NCI-H1436 (cell line): ENCODE data around the gene PRSS27.

Experiments used
- DNase-seq: peaks from one replicate; lab custom pipeline; 2025; lab: John Stamatoyannopoulos, UW

Gene PRSS27

DNA sequence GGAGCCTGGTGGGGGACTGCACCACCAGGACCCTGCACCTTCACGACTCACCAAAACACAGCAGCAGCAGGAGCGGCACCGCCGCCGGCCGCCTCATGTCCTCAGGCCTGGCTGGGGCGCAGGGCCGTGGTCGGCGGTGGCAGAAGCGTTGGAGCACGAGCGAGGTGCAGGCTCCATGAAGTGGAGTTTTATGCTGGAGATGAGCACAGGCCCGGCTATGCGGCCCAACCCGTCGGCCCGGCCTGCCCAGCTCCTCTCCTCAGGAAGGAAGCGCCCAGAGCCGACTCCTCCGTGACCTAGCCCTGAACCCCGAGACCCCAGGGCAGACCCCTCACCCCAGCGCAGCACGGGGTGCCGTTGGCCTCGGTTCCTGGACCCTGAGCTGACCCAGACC lies at the start of gene PRSS27:
Gene PRSS27 (minus strand): TSS at position 161 of the 394 bp plus-strand sequence. CDS start 64 bp downstream, at position 97.
- DNase-seq, result no peak

DNA sequence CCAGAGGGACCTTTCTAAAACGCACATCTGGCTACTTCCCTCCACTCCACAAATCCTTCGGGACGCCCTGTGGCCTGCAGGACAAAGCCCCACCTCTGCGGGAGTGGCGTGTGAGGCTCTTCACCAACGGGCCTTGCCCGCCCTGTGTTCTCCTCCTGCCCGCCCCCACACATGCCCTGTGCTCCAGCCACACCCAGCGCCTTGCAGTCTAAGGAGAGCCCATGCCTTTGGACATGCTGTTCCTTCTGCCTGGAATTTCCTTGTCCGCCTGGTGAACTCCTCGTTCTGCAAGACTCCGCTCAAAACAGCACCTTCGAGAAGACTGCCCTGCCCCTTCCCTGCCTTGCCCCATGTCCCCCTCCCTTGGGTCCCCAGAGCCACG lies 49.6 kb upstream of the PRSS27 start:
- no peak for DNase-seq

DNA sequence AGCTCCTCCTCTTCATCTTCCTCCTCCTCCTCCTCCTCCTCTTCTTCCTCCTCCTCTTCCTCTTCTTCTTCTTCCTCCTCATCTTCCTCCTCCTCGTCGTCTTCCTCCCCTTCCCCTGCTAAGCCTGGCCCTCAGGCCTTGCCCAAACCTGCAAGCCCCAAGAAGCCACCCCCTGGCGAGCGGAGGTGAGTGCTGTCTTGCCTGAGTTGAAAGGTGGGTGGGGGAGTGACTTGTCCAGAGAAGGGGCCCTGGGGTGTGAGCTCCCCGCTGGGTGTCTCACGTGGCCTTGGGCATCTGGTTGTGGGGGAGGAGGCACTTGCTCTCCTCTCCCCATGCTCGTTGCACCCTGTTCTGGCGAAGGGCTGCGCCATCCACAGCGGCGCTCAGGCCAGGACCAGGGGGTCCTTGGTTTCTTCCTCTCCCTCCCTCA lies 49.1 kb upstream of the PRSS27 start:
- DNase-seq, result no peak

DNA sequence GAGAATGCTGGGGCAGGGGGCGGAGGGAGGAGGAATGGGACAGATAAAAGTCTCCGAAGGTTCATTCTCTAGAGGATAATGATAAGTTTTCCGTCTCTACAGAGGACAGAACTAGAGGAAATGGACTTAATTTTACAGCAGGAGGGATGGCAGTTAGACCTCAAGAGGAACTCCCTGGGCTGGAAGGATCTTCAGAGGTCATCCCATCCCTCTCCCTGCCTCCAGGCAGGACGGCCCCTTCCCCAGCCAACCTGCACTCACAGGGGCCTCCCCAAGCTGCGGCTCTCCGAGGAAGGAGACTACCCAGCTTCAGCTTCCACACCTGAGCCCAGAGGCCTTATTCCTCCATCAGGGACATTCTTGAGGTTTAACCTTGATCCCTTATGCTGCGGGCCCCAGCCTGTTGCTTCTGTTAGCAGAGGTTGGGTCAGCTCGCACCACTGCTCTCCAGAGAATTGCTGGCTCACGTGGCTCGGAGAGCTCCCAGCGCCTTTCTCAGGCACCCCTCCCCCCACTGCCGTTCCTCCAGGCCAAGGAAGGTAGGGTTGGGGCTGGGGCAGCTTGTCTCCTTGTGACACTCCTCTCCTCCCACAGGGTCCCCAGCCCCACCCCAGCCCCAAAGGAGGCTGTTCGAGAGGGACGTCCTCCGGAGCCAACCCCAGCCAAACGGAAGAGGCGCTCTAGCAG lies 48.5 kb upstream of the PRSS27 start:
- no peak for DNase-seq

DNA sequence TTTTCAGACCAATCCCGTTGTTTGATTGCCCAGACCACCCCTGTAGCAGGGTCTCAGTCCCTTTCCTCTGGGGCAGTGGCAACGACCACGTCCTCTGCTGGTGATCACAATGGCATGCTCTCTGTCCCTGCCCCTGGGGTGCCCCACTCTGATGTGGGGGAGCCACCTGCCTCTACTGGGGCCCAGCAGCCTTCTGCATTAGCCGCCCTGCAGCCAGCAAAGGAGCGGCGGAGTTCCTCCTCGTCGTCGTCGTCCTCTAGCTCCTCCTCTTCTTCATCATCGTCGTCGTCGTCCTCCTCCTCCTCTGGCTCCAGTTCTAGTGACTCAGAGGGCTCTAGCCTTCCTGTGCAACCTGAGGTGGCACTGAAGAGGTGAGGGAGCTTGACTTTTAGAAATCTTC lies 47.9 kb upstream of the PRSS27 start:
- DNase-seq, result no peak

DNA sequence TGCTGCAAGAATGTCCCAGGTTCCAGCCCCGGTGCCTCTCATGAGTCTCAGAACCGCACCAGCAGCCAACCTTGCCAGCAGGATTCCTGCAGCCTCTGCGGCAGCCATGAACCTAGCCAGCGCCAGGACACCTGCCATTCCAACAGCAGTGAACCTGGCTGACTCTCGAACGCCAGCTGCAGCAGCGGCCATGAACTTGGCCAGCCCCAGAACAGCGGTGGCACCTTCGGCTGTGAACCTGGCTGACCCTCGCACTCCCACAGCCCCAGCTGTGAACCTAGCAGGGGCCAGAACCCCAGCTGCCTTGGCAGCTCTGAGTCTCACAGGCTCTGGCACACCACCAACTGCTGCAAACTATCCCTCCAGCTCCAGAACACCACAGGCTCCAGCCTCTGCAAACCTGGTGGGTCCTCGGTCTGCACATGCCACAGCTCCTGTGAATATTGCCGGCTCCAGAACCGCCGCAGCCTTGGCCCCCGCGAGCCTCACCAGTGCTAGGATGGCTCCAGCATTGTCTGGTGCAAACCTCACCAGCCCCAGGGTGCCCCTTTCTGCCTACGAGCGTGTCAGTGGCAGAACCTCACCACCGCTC lies 47.2 kb upstream of the PRSS27 start:
- DNase-seq, result no peak

DNA sequence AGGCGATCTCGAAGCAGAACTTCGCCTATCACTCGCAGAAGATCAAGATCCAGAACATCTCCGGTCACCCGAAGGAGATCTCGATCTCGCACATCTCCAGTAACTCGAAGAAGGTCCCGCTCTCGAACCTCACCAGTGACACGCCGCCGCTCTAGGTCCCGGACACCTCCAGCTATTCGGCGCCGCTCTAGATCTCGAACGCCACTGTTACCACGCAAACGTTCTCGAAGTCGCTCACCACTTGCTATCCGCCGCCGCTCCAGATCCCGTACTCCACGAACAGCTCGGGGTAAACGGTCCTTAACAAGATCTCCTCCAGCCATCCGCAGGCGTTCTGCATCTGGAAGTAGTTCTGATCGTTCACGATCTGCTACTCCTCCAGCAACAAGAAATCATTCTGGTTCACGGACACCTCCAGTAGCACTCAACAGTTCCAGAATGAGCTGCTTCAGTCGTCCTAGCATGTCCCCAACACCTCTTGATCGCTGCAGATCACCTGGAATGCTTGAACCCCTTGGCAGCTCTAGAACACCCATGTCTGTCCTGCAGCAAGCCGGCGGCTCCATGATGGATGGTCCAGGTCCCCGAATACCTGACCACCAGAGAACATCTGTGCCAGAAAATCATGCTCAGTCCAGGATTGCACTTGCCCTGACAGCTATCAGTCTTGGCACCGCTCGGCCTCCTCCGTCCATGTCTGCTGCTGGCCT lies 46.6 kb upstream of the PRSS27 start:
- DNase-seq, result no peak

DNA sequence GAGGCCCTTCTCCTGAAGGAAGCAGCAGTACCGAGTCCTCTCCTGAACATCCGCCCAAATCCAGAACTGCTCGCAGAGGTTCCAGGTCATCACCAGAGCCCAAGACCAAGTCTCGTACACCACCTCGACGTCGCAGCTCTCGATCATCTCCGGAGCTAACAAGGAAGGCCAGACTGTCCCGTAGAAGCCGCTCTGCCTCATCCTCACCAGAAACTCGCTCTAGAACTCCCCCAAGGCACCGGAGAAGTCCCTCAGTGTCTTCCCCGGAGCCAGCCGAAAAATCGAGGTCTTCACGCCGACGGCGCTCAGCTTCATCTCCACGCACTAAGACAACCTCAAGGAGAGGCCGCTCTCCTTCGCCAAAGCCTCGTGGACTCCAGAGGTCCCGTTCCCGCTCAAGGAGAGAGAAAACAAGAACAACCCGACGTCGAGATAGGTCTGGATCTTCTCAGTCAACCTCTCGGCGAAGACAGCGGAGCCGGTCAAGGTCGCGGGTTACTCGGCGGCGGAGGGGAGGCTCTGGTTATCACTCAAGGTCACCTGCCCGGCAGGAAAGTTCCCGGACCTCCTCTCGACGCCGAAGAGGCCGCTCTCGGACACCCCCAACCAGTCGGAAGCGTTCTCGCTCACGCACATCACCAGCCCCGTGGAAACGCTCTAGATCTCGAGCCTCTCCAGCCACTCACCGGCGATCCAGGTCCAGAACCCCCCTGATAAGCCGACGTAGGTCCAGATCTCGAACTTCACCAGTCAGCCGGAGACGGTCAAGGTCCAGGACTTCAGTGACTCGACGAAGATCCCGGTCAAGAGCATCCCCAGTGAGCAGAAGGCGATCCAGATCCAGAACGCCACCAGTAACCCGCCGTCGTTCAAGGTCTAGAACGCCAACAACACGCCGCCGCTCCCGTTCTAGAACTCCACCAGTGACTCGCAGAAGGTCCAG lies 45.7 kb upstream of the PRSS27 start:
- no peak for DNase-seq

DNA sequence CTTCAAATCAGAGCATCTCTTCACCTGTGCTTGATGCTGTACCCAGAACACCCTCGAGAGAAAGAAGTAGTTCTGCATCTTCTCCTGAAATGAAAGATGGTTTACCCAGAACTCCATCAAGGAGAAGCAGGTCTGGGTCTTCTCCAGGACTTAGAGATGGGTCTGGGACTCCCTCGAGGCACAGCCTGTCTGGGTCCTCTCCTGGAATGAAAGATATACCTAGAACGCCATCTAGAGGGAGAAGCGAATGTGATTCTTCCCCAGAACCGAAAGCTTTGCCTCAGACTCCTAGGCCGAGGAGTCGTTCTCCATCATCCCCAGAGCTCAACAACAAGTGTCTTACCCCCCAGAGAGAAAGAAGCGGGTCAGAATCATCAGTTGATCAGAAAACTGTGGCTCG lies 44.7 kb upstream of the PRSS27 start:
- no peak for DNase-seq

DNA sequence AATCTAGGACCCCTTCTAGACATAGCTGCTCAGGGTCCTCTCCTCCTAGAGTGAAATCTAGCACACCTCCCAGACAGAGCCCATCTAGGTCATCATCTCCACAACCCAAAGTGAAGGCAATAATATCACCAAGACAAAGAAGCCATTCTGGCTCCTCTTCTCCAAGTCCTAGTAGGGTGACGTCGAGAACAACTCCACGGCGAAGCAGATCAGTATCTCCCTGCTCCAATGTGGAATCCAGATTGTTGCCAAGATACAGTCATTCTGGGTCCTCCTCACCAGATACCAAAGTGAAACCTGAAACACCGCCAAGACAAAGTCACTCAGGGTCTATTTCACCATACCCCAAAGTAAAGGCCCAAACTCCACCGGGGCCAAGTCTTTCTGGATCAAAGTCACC lies 43.1 kb upstream of the PRSS27 start:
- DNase-seq, result no peak

DNA sequence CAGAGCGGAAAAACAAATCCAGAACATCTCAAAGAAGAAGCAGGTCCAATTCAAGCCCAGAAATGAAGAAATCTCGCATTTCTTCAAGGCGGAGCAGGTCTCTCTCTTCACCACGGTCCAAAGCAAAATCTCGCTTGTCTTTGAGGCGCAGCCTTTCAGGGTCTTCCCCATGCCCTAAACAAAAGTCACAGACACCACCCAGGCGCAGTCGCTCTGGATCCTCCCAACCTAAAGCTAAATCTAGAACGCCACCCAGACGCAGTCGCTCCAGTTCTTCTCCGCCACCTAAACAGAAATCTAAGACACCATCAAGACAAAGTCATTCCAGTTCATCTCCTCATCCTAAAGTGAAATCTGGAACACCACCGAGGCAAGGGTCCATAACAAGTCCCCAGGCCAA lies 42.7 kb upstream of the PRSS27 start:
- no peak for DNase-seq

DNA sequence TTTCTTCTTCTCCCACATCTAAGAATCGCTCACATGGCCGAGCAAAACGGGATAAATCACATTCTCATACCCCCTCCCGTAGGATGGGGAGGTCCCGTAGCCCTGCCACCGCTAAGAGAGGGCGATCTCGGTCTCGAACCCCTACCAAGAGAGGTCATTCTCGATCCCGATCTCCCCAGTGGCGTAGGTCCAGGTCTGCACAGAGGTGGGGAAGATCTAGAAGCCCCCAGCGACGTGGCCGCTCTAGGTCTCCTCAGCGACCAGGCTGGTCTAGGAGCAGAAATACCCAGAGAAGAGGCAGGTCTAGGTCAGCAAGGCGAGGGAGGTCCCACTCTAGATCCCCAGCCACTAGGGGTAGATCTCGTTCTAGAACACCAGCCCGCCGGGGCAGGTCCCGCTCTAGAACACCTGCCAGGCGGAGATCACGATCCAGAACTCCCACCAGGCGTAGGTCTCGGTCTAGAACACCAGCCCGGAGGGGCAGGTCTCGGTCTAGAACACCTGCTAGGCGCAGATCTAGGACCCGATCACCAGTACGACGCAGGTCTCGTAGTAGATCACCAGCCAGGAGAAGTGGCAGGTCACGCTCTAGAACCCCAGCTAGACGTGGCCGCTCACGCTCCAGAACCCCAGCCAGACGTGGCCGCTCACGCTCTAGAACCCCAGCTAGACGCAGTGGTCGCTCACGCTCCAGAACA lies 42.0 kb upstream of the PRSS27 start:
- DNase-seq, result no peak

DNA sequence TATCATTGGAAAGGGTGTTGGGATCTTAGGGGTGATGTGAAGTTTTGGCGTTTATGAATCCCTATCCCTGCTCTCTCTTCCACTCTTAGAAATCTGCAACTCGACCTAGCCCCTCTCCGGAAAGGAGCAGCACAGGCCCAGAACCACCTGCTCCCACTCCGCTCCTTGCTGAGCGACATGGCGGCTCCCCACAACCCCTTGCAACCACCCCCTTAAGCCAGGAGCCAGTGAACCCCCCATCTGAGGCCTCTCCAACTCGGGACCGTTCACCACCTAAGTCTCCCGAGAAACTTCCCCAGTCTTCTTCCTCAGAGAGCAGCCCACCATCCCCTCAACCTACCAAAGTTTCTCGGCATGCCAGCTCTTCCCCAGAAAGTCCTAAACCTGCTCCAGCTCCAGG lies 41.4 kb upstream of the PRSS27 start:
- DNase-seq, result no peak

DNA sequence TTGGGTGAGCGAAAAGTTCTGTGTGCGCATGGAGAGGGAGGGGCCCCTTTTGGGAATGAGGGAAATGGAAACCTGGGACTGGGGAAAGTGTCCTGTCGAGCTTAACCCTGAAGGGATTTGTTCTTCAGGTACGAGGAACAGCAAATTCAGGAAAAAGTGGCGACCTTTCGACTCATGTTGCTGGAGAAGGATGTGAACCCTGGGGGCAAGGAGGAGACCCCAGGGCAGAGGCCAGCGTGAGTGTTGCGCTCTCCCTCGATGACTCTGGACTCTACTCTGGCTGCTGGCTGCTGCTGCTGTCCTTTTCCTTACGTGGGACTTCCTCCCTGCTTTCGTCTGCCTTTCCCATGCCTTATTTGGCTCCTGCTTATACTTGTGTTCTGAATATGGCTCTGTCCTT lies 37.3 kb upstream of the PRSS27 start:
- DNase-seq, result no peak

DNA sequence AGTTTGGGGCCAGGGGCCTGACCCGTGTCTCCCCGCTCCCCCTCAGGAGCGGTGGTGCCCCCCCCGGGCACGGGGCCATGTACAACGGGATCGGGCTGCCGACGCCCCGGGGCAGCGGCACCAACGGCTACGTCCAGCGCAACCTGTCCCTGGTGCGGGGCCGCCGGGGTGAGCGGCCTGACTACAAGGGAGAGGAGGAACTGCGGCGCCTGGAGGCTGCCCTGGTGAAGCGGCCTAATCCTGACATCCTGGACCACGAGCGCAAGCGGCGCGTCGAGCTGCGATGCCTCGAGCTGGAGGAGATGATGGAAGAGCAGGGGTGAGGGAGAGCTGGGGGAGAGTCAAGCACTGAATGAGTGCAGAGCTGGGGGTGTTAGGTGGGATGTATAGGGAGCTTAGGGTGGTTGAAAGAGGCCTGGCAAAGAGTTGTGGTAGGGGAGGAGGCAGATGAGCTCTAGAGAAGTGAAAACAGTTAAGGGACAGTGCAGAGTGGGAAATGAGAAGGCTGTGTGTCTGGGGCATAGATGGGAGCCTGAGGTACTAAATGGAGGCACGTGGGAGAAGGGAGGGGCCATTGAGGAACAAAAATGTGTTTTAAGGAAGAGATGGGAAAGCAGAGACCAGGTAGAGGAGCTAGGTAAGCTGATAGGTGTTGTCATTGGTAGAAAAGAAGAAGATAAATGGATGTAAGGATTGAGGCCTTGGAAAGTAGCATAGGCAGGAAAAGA lies 36.4 kb upstream of the PRSS27 start:
- no peak for DNase-seq

DNA sequence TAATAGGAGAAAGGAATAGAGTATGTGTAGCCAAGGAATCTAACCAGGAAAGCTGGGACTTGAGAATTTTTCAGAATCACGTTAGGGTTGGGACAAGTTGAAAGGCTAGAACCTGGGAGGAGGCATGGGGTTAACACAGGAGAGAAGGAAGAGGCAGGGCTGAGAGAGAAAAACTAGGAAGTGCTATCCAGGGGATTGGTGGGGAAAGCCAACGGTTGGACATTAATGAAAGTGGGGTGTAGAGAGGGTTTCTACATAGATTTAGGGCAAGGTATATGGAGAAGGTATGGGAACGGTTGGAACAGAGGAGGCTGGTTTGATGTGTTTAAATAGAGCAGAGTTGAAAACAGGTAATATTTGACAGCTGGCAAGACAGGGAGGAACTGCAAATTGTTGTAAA lies 35.1 kb upstream of the PRSS27 start:
- no peak for DNase-seq

DNA sequence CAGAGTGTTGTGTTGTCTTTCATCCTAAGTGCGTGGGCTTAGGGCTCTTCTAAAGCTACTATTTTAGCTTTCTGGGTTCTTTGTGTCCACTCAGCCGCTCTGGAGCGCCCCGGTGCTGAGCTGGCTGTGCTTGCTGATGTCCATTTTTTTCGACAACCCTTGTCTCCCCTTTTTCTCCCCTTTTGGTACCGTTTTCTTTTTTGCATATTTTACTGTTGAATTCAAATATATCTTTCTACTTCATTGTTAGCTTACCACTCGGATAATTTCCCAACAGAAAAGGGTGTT lies 33.7 kb upstream of the PRSS27 start:
- no peak for DNase-seq

DNA sequence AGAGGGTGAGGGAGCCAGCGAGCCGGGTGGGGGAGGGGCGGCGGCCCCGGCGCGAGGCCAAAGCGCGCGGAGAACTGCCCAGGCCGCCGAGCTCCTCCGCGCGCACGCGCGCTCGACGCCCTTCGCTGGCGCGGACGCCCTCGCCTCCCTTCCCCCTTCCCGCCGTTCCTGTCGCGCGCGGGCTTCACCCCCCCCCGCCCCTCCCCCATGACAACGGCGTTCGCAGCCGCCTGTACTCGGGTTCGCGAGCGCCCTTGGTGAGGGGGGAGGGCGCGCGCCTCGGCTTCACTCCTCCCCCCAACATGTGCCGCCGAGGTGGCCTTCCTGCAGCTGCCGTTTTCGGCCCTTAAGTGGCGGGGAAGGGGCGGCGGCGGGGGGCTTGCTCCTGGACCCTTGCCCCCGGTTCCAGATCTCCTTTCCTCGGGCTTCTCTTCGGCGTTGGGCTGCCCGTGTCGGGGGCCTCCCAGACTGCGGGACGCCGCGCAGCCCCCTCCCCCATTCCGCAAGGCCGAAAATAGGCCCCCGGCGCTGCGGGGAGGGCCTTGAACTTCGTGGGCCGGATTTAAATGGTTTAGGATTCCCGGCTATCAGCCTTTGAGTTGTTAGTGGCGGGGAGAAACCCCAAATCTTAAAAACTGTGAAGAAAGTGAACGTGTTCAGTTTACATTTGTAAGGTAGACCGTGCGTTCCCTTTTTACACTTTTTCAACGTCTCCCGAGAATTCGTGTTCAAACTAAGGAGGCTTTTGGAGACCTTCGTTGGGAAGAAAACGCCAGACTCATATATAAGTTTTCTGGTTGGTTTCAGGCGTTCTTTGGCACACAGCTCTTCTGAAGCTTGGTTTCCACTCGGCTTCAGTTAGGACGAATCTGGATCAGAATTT lies 33.1 kb upstream of the PRSS27 start:
- DNase-seq, result peak; percentile 66

DNA sequence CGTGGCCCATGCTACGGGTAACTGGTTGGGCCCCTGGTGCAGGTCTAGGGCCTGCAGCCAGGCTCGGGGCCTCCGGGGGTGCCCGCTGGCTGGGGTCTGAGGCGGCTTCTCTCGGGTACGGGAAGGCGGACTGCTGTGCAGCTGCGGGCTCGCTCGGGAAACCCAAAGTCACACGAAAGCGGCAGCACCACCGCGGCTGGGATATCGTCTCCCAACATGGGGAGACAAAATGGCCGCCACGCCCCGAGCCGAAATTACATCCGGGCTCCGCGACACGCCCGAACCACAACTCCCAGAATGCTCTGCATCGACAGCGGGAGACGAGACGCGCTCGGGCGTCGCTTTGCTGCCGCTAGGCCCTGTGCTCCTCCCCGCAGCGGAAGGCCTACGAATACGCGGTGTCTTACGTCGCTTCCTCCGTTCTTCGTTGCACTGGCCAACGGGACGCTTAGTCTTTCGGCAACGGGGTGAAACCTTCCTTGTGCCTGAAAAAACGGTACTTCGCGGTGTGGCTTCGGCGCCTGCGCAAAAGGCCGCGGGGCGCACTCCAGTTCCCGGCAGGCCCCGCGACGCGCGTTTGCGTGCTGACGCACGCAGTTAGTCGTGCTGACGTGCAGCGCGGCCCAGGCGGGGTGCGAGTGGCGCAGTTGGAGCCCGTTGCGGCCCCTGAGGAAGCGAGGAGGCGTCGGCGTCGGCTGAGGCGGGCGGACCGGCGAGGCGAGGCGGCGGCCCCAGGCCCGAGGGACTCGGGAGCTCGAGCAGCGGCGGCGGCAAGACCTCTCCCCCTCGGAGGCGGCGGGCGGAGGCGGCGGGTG lies 32.2 kb upstream of the PRSS27 start, which contains the start of gene SRRM2:
Gene SRRM2 (plus strand): TSS at position 604 of the 815 bp plus-strand sequence. CDS start 3,727 bp downstream, outside the sequence.
- peak; percentile 92 for DNase-seq
